HepG2 (cell line): ENCODE results near the gene ABCF1. TPM values are rescaled to one million over a fixed set of nuclear protein-coding genes. Genes with fewer than 3 reads are reported as not detected.
A peak's percentile ranks its signal among the peaks of the same experiment; 100 is the strongest.

Experiments used
- ARNT2 ChIP-seq: sonication (generic); formaldehyde crosslinking; IDR thresholded peaks from 2 replicates; pipeline ENCODE4 v1.8.0; 2022; ENCODE audit warnings: mild to moderate bottlenecking, low read depth, missing genetic modification reagents, moderate library complexity
- BATF2 ChIP-seq: sonication (generic); formaldehyde crosslinking; IDR thresholded peaks from 2 replicates; pipeline ENCODE4 v1.8.0; 2022; ENCODE audit warnings: mild to moderate bottlenecking, missing genetic modification reagents, moderate library complexity
- CBX2 ChIP-seq, 2 experiments: fragments of 200-600 bp in 1 of 2; sonication (generic); formaldehyde crosslinking in 1 of 2; IDR thresholded peaks; 2 replicates each; pipeline versions ENCODE4 v1.7.0 to v1.8.1; 2018 to 2022; ENCODE audit warnings: low read depth in 2 of 2, low read length in 1 of 2, mild to moderate bottlenecking in 1 of 2, missing genetic modification reagents in 1 of 2
- FOSL2 ChIP-seq: sonication (generic); formaldehyde crosslinking; IDR thresholded peaks from 2 replicates; pipeline ENCODE4 v1.4.0; 2020; ENCODE audit warnings: missing genetic modification reagents
- FOXO4 ChIP-seq: sonication (generic); formaldehyde crosslinking; conservative IDR thresholded peaks from 2 replicates; pipeline ENCODE4 v1.8.1; 2023; ENCODE audit warnings: missing genetic modification reagents
- HMG20A ChIP-seq: IDR thresholded peaks from 2 replicates; pipeline ENCODE4 v1.6.1; 2016; ENCODE audit warnings: borderline replicate concordance
- HNF4G ChIP-seq, 2 experiments: sonication (generic) in 1 of 2; formaldehyde crosslinking in 1 of 2; IDR thresholded peaks; 2 replicates each; pipeline versions ENCODE4 v1.4.0 to v1.6.1; 2011 to 2020; ENCODE audit warnings: borderline replicate concordance in 2 of 2, low read depth in 2 of 2, mild to moderate bottlenecking in 2 of 2, low read length in 1 of 2, missing genetic modification reagents in 1 of 2, moderate library complexity in 1 of 2
- IKZF1 ChIP-seq: fragments of 450-650 bp; IDR thresholded peaks from 2 replicates; pipeline ENCODE4 v1.7.1; 2016
- MBD4 ChIP-seq: IDR thresholded peaks from 2 replicates; pipeline ENCODE4 v1.6.1; 2012; ENCODE audit warnings: low read length, inconsistent platforms, borderline replicate concordance
- MED8 ChIP-seq: sonication (generic); formaldehyde crosslinking; IDR thresholded peaks from 2 replicates; pipeline ENCODE4 v1.8.1; 2023; ENCODE audit warnings: mild to moderate bottlenecking, missing genetic modification reagents; ENCODE audit not compliant: insufficient replicate concordance
- MIER2 ChIP-seq: IDR thresholded peaks from 2 replicates; pipeline ENCODE4 v1.6.1; 2016; ENCODE audit warnings: missing biosample characterization, missing genetic modification reagents
- NFYB ChIP-seq: sonication (generic); formaldehyde crosslinking; IDR thresholded peaks from 2 replicates; pipeline ENCODE4 v1.4.0; 2020; ENCODE audit warnings: missing genetic modification reagents
- PAF1 ChIP-seq: IDR thresholded peaks from 2 replicates; pipeline ENCODE4 v1.6.1; 2016; ENCODE audit warnings: missing genetic modification reagents, missing compliant biosample characterization
- RBFOX2 ChIP-seq: fragments of 200-400 bp; formaldehyde crosslinking; IDR thresholded peaks from 2 replicates; pipeline ENCODE4 v1.6.1; 2017; ENCODE audit warnings: low read depth, mild to moderate bottlenecking, low read length
- RFX3 ChIP-seq: IDR thresholded peaks from 2 replicates; pipeline ENCODE4 v1.6.1; 2016; ENCODE audit warnings: missing biosample characterization, missing genetic modification reagents
- SP5 ChIP-seq: IDR thresholded peaks from 2 replicates; pipeline ENCODE4 v1.6.1; 2016; ENCODE audit warnings: low read depth, borderline replicate concordance
- ZNF672 ChIP-seq: sonication (generic); formaldehyde crosslinking; IDR thresholded peaks from 2 replicates; pipeline ENCODE4 v1.8.1; 2022; ENCODE audit warnings: missing genetic modification reagents
- ZNF766 ChIP-seq: sonication (generic); formaldehyde crosslinking; IDR thresholded peaks from 2 replicates; pipeline ENCODE4 v1.5.0; 2020; ENCODE audit warnings: missing genetic modification reagents, borderline replicate concordance
- ZSCAN9 ChIP-seq: IDR thresholded peaks from 2 replicates; pipeline ENCODE4 v1.6.1; 2016; ENCODE audit warnings: borderline replicate concordance
- polyA plus RNA-seq, 8 experiments: library from polyadenylated mRNA; depleted of rRNA in 3 of 8; stranded (reverse) in 7 of 8; unstranded in 1 of 8; fragments of >200 nt; fragmentation: Illumina TruSeq in 4 of 8; extraction: Trizol in 4 of 8; gene quantifications; 2 replicates each; pipeline versions ENCODE4 v1.2.1 to v1.2.3, GENCODE V29; 2011 to 2016; ENCODE audit warnings: low read depth in 4 of 8, missing spikeins in 1 of 8, mixed read lengths in 1 of 8; ENCODE audit not compliant: insufficient read depth in 1 of 8
- total RNA-seq, 5 experiments: library from RNA; depleted of rRNA; stranded (reverse); fragments of >200 nt; fragmentation: Illumina TruSeq; extraction: Trizol; gene quantifications; 2 replicates each; pipeline ENCODE4 v1.2.3, GENCODE V29; 2016; ENCODE audit warnings: low read depth in 1 of 5
- TF ChIP-seq, protein P1 (sequence below): sonication (generic); formaldehyde crosslinking; IDR thresholded peaks from 2 replicates; pipeline ENCODE4 v1.8.0; 2022; ENCODE audit warnings: mild to moderate bottlenecking, missing genetic modification reagents, borderline replicate concordance
- TF ChIP-seq, protein P2 (sequence below): sonication (generic); formaldehyde crosslinking; IDR thresholded peaks from 2 replicates; pipeline ENCODE4 v1.8.0; 2022; ENCODE audit warnings: low read depth, missing genetic modification reagents

The ABCF1 gene
- total and polyA plus RNA-seq, 2 of the 13 experiments (the other 11 are each of a cell fraction or from before 2014, with no cell fraction given), result 25.4 to 98.9 TPM

GRCh38 chr6:30615219-30615957 is 44.1 kb downstream of the ABCF1 start (continued):
- TF ChIP-seq, protein P1, sequence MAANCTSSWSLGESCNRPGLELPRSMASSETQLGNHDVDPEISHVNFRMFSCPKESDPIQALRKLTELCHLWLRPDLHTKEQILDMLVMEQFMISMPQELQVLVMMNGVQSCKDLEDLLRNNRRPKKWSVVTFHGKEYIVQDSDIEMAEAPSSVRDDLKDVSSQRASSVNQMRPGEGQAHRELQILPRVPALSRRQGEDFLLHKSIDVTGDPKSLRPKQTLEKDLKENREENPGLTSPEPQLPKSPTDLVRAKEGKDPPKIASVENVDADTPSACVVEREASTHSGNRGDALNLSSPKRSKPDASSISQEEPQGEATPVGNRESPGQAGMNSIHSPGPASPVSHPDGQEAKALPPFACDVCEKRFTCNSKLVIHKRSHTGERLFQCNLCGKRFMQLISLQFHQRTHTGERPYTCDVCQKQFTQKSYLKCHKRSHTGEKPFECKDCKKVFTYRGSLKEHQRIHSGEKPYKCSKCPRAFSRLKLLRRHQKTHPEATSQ (CRISPR knock-in tag), result no peak
- no peak for TF ChIP-seq CBX2 (IDR thresholded peaks at IDR 0.05; ENCODE audit: low read depth, low read length)
- TF ChIP-seq CBX2 (CRISPR knock-in tag; IDR thresholded peaks at IDR 0.05; ENCODE audit: low read depth), result no peak
- no peak for TF ChIP-seq RFX3 (CRISPR knock-in tag)
- no peak for TF ChIP-seq HNF4G (IDR thresholded peaks at IDR 0.05; ENCODE audit: borderline replicate concordance, low read depth, low read length)
- no peak for TF ChIP-seq HNF4G (CRISPR knock-in tag; IDR thresholded peaks at IDR 0.05; ENCODE audit: borderline replicate concordance, low read depth)
- TF ChIP-seq FOSL2, result no peak
- TF ChIP-seq, protein P2, sequence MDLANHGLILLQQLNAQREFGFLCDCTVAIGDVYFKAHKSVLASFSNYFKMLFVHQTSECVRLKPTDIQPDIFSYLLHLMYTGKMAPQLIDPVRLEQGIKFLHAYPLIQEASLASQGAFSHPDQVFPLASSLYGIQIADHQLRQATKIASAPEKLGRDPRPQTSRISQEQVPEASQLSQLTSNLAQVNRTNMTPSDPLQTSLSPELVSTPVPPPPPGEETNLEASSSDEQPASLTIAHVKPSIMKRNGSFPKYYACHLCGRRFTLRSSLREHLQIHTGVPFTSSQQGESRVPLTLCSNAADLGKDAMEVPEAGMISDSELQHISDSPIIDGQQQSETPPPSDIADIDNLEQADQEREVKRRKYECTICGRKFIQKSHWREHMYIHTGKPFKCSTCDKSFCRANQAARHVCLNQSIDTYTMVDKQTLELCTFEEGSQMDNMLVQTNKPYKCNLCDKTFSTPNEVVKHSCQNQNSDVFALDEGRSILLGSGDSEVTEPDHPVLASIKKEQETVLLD, result no peak
- no peak; the same call in 1 of the 2 replicates for TF ChIP-seq NFYB
- no peak for TF ChIP-seq ZNF766 (CRISPR knock-in tag)
- TF ChIP-seq ARNT2 (CRISPR knock-in tag), result no peak
- TF ChIP-seq SP5, result no peak
- no peak for TF ChIP-seq HMG20A (CRISPR knock-in tag)
- no peak for TF ChIP-seq BATF2
- TF ChIP-seq MIER2 (CRISPR knock-in tag), result no peak; the same call in 1 of the 2 replicates
- no peak for TF ChIP-seq FOXO4 (CRISPR knock-in tag)
- TF ChIP-seq MBD4, result peak; percentile 95
- TF ChIP-seq ZSCAN9 (CRISPR knock-in tag), result 0 out of 2 replicates have a peak, but pooled peaks have one; percentile 20
- no peak for TF ChIP-seq MED8 (CRISPR knock-in tag)
- peak; percentile 82 for TF ChIP-seq PAF1 (CRISPR knock-in tag)
- no peak for TF ChIP-seq ZNF672
- TF ChIP-seq IKZF1, result no peak
- TF ChIP-seq RBFOX2, result peak; percentile 96
